Vagina (tissue), 2 donors: ENCODE data around the gene NAP1L4. TPM values are rescaled to one million over a fixed set of nuclear protein-coding genes. Genes with fewer than 3 reads are reported as not detected.
A peak's percentile ranks its signal among the peaks of the same experiment; 100 is the strongest.

Source experiments
- DNase-seq, 2 donors: peaks; one replicate each; pipeline ENCODE4 v3.0.0-alpha.2; 2017; ENCODE audit errors: extremely low spot score in 2 of 2
- H3K27ac ChIP-seq: fragments of 200-600 bp; sonication (generic); one replicate; pipeline ENCODE4 v1.5.1; 2019
- H3K27me3 ChIP-seq: fragments of 200-600 bp; sonication (generic); one replicate; pipeline ENCODE4 v1.5.1; 2019
- H3K36me3 ChIP-seq, 2 donors: fragments of 200-600 bp; sonication (generic); one replicate each; pipeline ENCODE4 v1.5.1; 2017 to 2019
- H3K4me1 ChIP-seq: fragments of 200-600 bp; sonication (generic); one replicate; pipeline ENCODE4 v1.5.1; 2019
- H3K4me3 ChIP-seq, 2 donors: fragments of 200-600 bp; sonication (generic); 1 replicate in 1 of 2; 2 replicates in 1 of 2; pipeline ENCODE4 v1.5.1; 2016 to 2019
- H3K9me3 ChIP-seq: fragments of 200-600 bp; sonication (generic); one replicate; pipeline ENCODE4 v1.5.1; 2019
- CTCF ChIP-seq, 3 experiments: fragments of 450-650 bp in 2 of 3; fragments of 200-600 bp in 1 of 3; sonication (generic) in 1 of 3; IDR thresholded peaks; one replicate each; pipeline ENCODE4 v1.5.1; 2017 to 2019; ENCODE audit warnings: antibody characterized with exemption in 3 of 3, mild to moderate bottlenecking in 2 of 3, moderate library complexity in 2 of 3
- POLR2A ChIP-seq, 2 donors: fragments of 450-650 bp; IDR thresholded peaks; one replicate each; pipeline ENCODE4 v1.6.1; 2017; ENCODE audit warnings: antibody characterized with exemption in 2 of 2, mild to moderate bottlenecking in 2 of 2, moderate library complexity in 2 of 2
- POLR2AphosphoS5 ChIP-seq, 2 donors: sonication (generic); formaldehyde crosslinking; IDR thresholded peaks; one replicate each; pipeline ENCODE4 v1.9.0; 2017; ENCODE audit warnings: antibody characterized with exemption in 2 of 2, mild to moderate bottlenecking in 2 of 2, low read depth in 1 of 2; ENCODE audit not compliant: insufficient read depth in 1 of 2
- intact Hi-C: fragments of 100-400 bp; cut with DNase I; formaldehyde crosslinking; loops from one replicate; pipeline ENCODE4 v1.15.1; 2023
- total RNA-seq: library from RNA; depleted of rRNA; stranded (reverse); fragments of >200 nt; gene quantifications from one replicate; pipeline ENCODE4 v1.2.3, GENCODE V29; 2016

NAP1L4 gene
- total RNA-seq, 1 donor from 2014 or later, result 108 TPM

- intact Hi-C loops, result no loop called here
- no peak overlapping the region for H3K4me3 ChIP-seq
- H3K27ac ChIP-seq, result no peak overlapping the region
- H3K4me1 ChIP-seq, result peaks cover 9% of the 10 kb centered on the region
- H3K27me3 ChIP-seq, result no peaks in the 10 kb centered on the region
- no peaks in the 10 kb centered on the region for H3K9me3 ChIP-seq
- no peak for TF ChIP-seq POLR2AphosphoS5 (IDR thresholded peaks at IDR 0.05; ENCODE audit: insufficient read depth in 1 of 2, low read depth in 1 of 2)
- peak in 1 of 3 experiments; percentile 14 for TF ChIP-seq CTCF (IDR thresholded peaks at IDR 0.05)
- TF ChIP-seq POLR2A (IDR thresholded peaks at IDR 0.05), result no peak
- DNase-seq, result no peak
- H3K36me3 ChIP-seq, result peaks cover 4 to 76% of the 10 kb centered on the region in 2 donors
Measured at GRCh38 chr11:2975594-2975993, 16.5 kb downstream of the NAP1L4 start.

DNA sequence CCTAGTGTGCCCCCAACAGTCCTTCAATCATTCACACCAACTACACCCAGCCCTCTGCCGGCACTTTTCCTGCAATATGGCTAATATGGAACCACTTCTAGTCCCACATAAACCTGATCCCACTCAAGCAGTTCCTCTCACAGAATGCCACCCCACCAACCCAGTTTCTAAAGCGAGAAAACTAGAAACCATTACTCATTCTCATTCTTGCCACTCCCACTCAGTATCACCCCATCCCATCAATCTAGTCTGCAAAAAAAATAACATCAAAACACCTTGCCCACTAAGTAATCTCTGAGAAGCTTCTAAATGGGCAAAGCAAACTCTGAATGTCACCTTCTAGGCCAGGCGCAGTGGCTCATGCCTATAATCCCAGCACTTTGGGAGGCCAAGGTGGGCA is 17.9 kb downstream of the NAP1L4 start:
- no peaks in the 10 kb centered on the region for H3K9me3 ChIP-seq
- H3K4me3 ChIP-seq, result no peak overlapping the region
- no peaks in the 10 kb centered on the region for H3K27me3 ChIP-seq
- peaks cover 4 to 87% of the 10 kb centered on the region in 2 donors for H3K36me3 ChIP-seq
- DNase-seq, result no peak
- TF ChIP-seq POLR2AphosphoS5 (IDR thresholded peaks at IDR 0.05; ENCODE audit: insufficient read depth in 1 of 2, low read depth in 1 of 2) (no peak), CTCF (IDR thresholded peaks at IDR 0.05) (no peak), POLR2A (IDR thresholded peaks at IDR 0.05) (no peak)
- H3K27ac ChIP-seq, result no peak overlapping the region
- H3K4me1 ChIP-seq, result no peaks in the 10 kb centered on the region
- intact Hi-C loops, result no loop called here

- no peak for TF ChIP-seq CTCF (IDR thresholded peaks at IDR 0.05)
- TF ChIP-seq POLR2AphosphoS5 (IDR thresholded peaks at IDR 0.05; ENCODE audit: insufficient read depth in 1 of 2, low read depth in 1 of 2), result no peak
- no peak for TF ChIP-seq POLR2A (IDR thresholded peaks at IDR 0.05)
- no peak overlapping the region for H3K27ac ChIP-seq
- no peaks in the 10 kb centered on the region for H3K27me3 ChIP-seq
- no peak overlapping the region for H3K4me3 ChIP-seq
- peaks cover 2 to 86% of the 10 kb centered on the region in 2 donors for H3K36me3 ChIP-seq
- intact Hi-C loops, result no loop called here
- no peaks in the 10 kb centered on the region for H3K9me3 ChIP-seq
- DNase-seq, result no peak
- no peaks in the 10 kb centered on the region for H3K4me1 ChIP-seq
Measured at GRCh38 chr11:2968341-2968900, 23.7 kb downstream of the NAP1L4 start.

GRCh38 chr11:2964782-2965181 is 27.3 kb downstream of the NAP1L4 start:
- Histone ChIP-seq H3K36me3 (peaks cover 2 to 76% of the 10 kb centered on the region in 2 donors), H3K27me3 (no peaks in the 10 kb centered on the region), H3K4me3 (no peak overlapping the region), H3K9me3 (no peaks in the 10 kb centered on the region), H3K4me1 (no peaks in the 10 kb centered on the region), H3K27ac (no peak overlapping the region)
- TF ChIP-seq POLR2A (IDR thresholded peaks at IDR 0.05) (no peak), POLR2AphosphoS5 (IDR thresholded peaks at IDR 0.05; ENCODE audit: insufficient read depth in 1 of 2, low read depth in 1 of 2) (no peak), CTCF (IDR thresholded peaks at IDR 0.05) (no peak)
- no peak for DNase-seq
- intact Hi-C loops, result no loop called here

DNA sequence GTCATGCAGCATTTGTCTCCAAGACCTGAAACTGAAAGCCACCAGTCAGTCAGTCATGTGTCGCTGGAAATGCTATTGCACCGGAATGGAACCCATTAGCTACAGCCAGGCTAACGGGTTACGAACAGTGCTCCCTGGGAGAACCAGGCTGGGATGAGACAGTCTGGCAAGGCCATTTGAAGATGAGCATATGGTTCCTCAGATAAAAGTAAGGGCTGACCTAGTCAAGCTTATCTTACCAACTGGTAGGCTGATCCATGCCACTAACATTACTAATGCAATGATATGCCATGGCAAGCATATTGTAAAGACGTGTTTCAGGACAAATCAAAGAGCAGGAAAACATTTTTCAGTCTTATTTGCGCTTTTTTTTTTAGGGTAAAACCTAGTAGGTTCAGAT is 28.4 kb downstream of the NAP1L4 start:
- H3K27me3 ChIP-seq, result no peaks in the 10 kb centered on the region
- H3K9me3 ChIP-seq, result no peaks in the 10 kb centered on the region
- no peak overlapping the region for H3K27ac ChIP-seq
- intact Hi-C loops, result no loop called here
- no peaks in the 10 kb centered on the region for H3K4me1 ChIP-seq
- no peak for TF ChIP-seq POLR2AphosphoS5 (IDR thresholded peaks at IDR 0.05; ENCODE audit: insufficient read depth in 1 of 2, low read depth in 1 of 2)
- no peak for TF ChIP-seq POLR2A (IDR thresholded peaks at IDR 0.05)
- TF ChIP-seq CTCF (IDR thresholded peaks at IDR 0.05), result no peak
- peaks cover 2 to 74% of the 10 kb centered on the region in 2 donors for H3K36me3 ChIP-seq
- H3K4me3 ChIP-seq, result no peak overlapping the region
- no peak for DNase-seq
